SKM-1 treated with dmso at 0.1 percent for 144 hours (cell line): Measurements from ENCODE around the gene TUBA8.

Experiments used
- DNase-seq: peaks from one replicate; lab custom pipeline; 2025; ENCODE audit not compliant: unreplicated experiment; lab: John Stamatoyannopoulos, UW

The TUBA8 gene

GRCh38 chr22:18077087-18077638 is 33.4 kb upstream of the TUBA8 start:
- no peak for DNase-seq

- DNase-seq: peak; percentile 91
Observed at GRCh38 chr22:18077639-18078328, 32.8 kb upstream of the TUBA8 start, which contains the start of gene PEX26. Gene PEX26 (plus strand): TSS chr22:18077990. CDS start chr22:18078377, 387 bp downstream.

GRCh38 chr22:18078329-18079041 is 32.1 kb upstream of the TUBA8 start:
- no peak for DNase-seq

- DNase-seq: no peak
Observed at GRCh38 chr22:18079706-18080233, 30.8 kb upstream of the TUBA8 start.

GRCh38 chr22:18081416-18081815 is 29.2 kb upstream of the TUBA8 start:
- DNase-seq: no peak

GRCh38 chr22:18082467-18082866 is 28.1 kb upstream of the TUBA8 start:
- no peak for DNase-seq

- DNase-seq: no peak
Observed at GRCh38 chr22:18083406-18083805, 27.2 kb upstream of the TUBA8 start.

GRCh38 chr22:18085188-18085587 is 25.4 kb upstream of the TUBA8 start:
- no peak for DNase-seq

- no peak for DNase-seq
Observed at GRCh38 chr22:18087350-18087855, 23.2 kb upstream of the TUBA8 start.

- no peak for DNase-seq
Observed at GRCh38 chr22:18088825-18089568, 21.6 kb upstream of the TUBA8 start.

GRCh38 chr22:18090286-18090685 is 20.3 kb upstream of the TUBA8 start:
- no peak for DNase-seq

- DNase-seq: no peak
Observed at GRCh38 chr22:18091478-18091877, 19.1 kb upstream of the TUBA8 start.

GRCh38 chr22:18091916-18092526 is 18.6 kb upstream of the TUBA8 start:
- DNase-seq: no peak

- no peak for DNase-seq
Observed at GRCh38 chr22:18093661-18094060, 16.9 kb upstream of the TUBA8 start.

- no peak for DNase-seq
Observed at GRCh38 chr22:18095101-18095805, 15.4 kb upstream of the TUBA8 start.

- peak; percentile 59 for DNase-seq
Observed at GRCh38 chr22:18096823-18097222, 13.8 kb upstream of the TUBA8 start.

- no peak for DNase-seq
Observed at GRCh38 chr22:18100781-18101180, 9.8 kb upstream of the TUBA8 start.

- peak; percentile 74 for DNase-seq
Observed at GRCh38 chr22:18101536-18101935, 9.1 kb upstream of the TUBA8 start.

GRCh38 chr22:18103527-18104269 is 6.9 kb upstream of the TUBA8 start:
- no peak for DNase-seq
